ENCODE measurements around the gene NUDT22. TPM values are rescaled to one million over a fixed set of nuclear protein-coding genes. Genes with fewer than 3 reads are reported as not detected.
A peak's percentile ranks its signal among the peaks of the same experiment; 100 is the strongest.
"Not testable (repeated sequence)": the region's sequence is repeated elsewhere in the genome, so short reads cannot be mapped to it uniquely, and the experiment has no call there.

The NUDT22 gene
- total RNA-seq, 1 experiment from 2014 or later, result 81.5 TPM

- no peaks in the 10 kb centered on the region for H3K27me3 ChIP-seq (replicated peaks)
- no peaks in the 10 kb centered on the region for H3K9me3 ChIP-seq (replicated peaks)
- H3K4me1 ChIP-seq (replicated peaks), result peaks cover 52% of the 10 kb centered on the region
- peak; percentile 91 to 99 for DNase-seq (ENCODE audit: low read depth in 1 of 2, low spot score in 2 of 2)
- H3K27ac ChIP-seq, result peak overlapping the region; percentile 68
- H3K36me3 ChIP-seq, result peaks cover 44% of the 10 kb centered on the region
- peak overlapping the region; percentile 79 for H3K4me3 ChIP-seq
These were observed 19.9 kb downstream of the NUDT22 start for GRCh38 chr11:64245797-64246620.

- H3K9me3 ChIP-seq (replicated peaks); H3K27me3 ChIP-seq (replicated peaks); DNase-seq (ENCODE audit: low read depth in 1 of 2, low spot score in 2 of 2): not testable (repeated sequence)
- peaks cover 45% of the 10 kb centered on the region for H3K36me3 ChIP-seq
- H3K4me3 ChIP-seq, result peak overlapping the region; percentile 79
- H3K4me1 ChIP-seq (replicated peaks), result peaks cover 56% of the 10 kb centered on the region
- peak overlapping the region; percentile 68; the same call in 1 of the 2 replicates for H3K27ac ChIP-seq
These were observed 20.5 kb downstream of the NUDT22 start for GRCh38 chr11:64246621-64246870.

GRCh38 chr11:64246871-64247728 lies 21.0 kb downstream of the NUDT22 start, which contains the start of gene PPP1R14B:
Gene PPP1R14B, minus strand, starts transcription at chr11:64246943. Its CDS starts 270 bp downstream, at chr11:64246673.
- Histone ChIP-seq H3K36me3 (peaks cover 48% of the 10 kb centered on the region), H3K27ac (peak within 1 kb of the TSS; percentile 68), H3K4me1 (replicated peaks) (peaks cover 56% of the 10 kb centered on the region), H3K9me3 (replicated peaks) (peaks cover 3% of the 10 kb centered on the region; the same call in 1 of the 2 replicates), H3K27me3 (replicated peaks) (no peaks in the 10 kb centered on the region), H3K4me3 (peak within 1 kb of the TSS; percentile 79)
- peak; percentile 90 to 97 for DNase-seq (ENCODE audit: low read depth in 1 of 2, low spot score in 2 of 2)

- no peak for DNase-seq (ENCODE audit: low read depth in 1 of 2, low spot score in 2 of 2)
- Histone ChIP-seq H3K27me3 (replicated peaks) (no peaks in the 10 kb centered on the region), H3K4me1 (replicated peaks) (peaks cover 55% of the 10 kb centered on the region), H3K9me3 (replicated peaks) (peaks cover 3% of the 10 kb centered on the region; the same call in 1 of the 2 replicates), H3K27ac (no peak overlapping the region), H3K4me3 (peak overlapping the region; percentile 79), H3K36me3 (peaks cover 40% of the 10 kb centered on the region)
These were observed 21.9 kb downstream of the NUDT22 start for GRCh38 chr11:64247729-64248531.

GRCh38 chr11:64248578-64248977 lies 22.5 kb downstream of the NUDT22 start:
- H3K4me1 ChIP-seq (replicated peaks), result peaks cover 52% of the 10 kb centered on the region
- no peaks in the 10 kb centered on the region for H3K27me3 ChIP-seq (replicated peaks)
- no peak for DNase-seq (ENCODE audit: low read depth in 1 of 2, low spot score in 2 of 2)
- H3K27ac ChIP-seq, result no peak overlapping the region
- H3K9me3 ChIP-seq (replicated peaks), result peaks cover 3% of the 10 kb centered on the region; the same call in 1 of the 2 replicates
- H3K4me3 ChIP-seq, result no peak overlapping the region
- peaks cover 33% of the 10 kb centered on the region for H3K36me3 ChIP-seq

- Histone ChIP-seq H3K4me1 (replicated peaks) (peaks cover 53% of the 10 kb centered on the region), H3K27me3 (replicated peaks) (no peaks in the 10 kb centered on the region), H3K27ac (no peak overlapping the region), H3K9me3 (replicated peaks) (peaks cover 3% of the 10 kb centered on the region; the same call in 1 of the 2 replicates), H3K4me3 (no peak overlapping the region), H3K36me3 (peaks cover 30% of the 10 kb centered on the region)
- DNase-seq (ENCODE audit: low read depth in 1 of 2, low spot score in 2 of 2), result no peak
These were observed 23.0 kb downstream of the NUDT22 start for GRCh38 chr11:64249038-64249437.

GRCh38 chr11:64249563-64250414 lies 23.7 kb downstream of the NUDT22 start:
- no peak for DNase-seq (ENCODE audit: low read depth in 1 of 2, low spot score in 2 of 2)
- Histone ChIP-seq H3K4me1 (replicated peaks) (peaks cover 53% of the 10 kb centered on the region), H3K27me3 (replicated peaks) (no peaks in the 10 kb centered on the region), H3K9me3 (replicated peaks) (peaks cover 3% of the 10 kb centered on the region; the same call in 1 of the 2 replicates), H3K4me3 (no peak overlapping the region), H3K36me3 (peaks cover 31% of the 10 kb centered on the region), H3K27ac (no peak overlapping the region)

GRCh38 chr11:64250415-64251015 lies 24.4 kb downstream of the NUDT22 start:
- Histone ChIP-seq H3K4me3 (peak overlapping the region; percentile 95), H3K9me3 (replicated peaks) (peaks cover 3% of the 10 kb centered on the region; the same call in 1 of the 2 replicates), H3K36me3 (peaks cover 31% of the 10 kb centered on the region), H3K4me1 (replicated peaks) (peaks cover 46% of the 10 kb centered on the region), H3K27ac (no peak overlapping the region), H3K27me3 (replicated peaks) (no peaks in the 10 kb centered on the region)
- DNase-seq (ENCODE audit: low read depth in 1 of 2, low spot score in 2 of 2), result no peak

GRCh38 chr11:64251016-64251752 lies 25.1 kb downstream of the NUDT22 start, which contains the start of gene PLCB3:
Gene PLCB3, plus strand, starts transcription at chr11:64251530. Its CDS starts 120 bp downstream, at chr11:64251650.
- Histone ChIP-seq H3K4me3 (peak within 1 kb of the TSS; percentile 95), H3K4me1 (replicated peaks) (peaks cover 39% of the 10 kb centered on the region), H3K36me3 (peaks cover 31% of the 10 kb centered on the region), H3K27me3 (replicated peaks) (no peaks in the 10 kb centered on the region), H3K27ac (peak within 1 kb of the TSS; percentile 37), H3K9me3 (replicated peaks) (peaks cover 3% of the 10 kb centered on the region; the same call in 1 of the 2 replicates)
- DNase-seq (ENCODE audit: low read depth in 1 of 2, low spot score in 2 of 2), result peak in 1 of 2 experiments; percentile 67

GRCh38 chr11:64251753-64252002 lies 25.6 kb downstream of the NUDT22 start:
- H3K27ac ChIP-seq, result peak overlapping the region; percentile 37
- H3K27me3 ChIP-seq (replicated peaks), result no peaks in the 10 kb centered on the region
- H3K4me1 ChIP-seq (replicated peaks), result peaks cover 38% of the 10 kb centered on the region
- H3K9me3 ChIP-seq (replicated peaks), result peaks cover 3% of the 10 kb centered on the region; the same call in 1 of the 2 replicates
- DNase-seq (ENCODE audit: low read depth in 1 of 2, low spot score in 2 of 2), result peak in 1 of 2 experiments; percentile 43
- H3K36me3 ChIP-seq, result peaks cover 34% of the 10 kb centered on the region
- H3K4me3 ChIP-seq, result peak overlapping the region; percentile 95

- peaks cover 34% of the 10 kb centered on the region for H3K4me1 ChIP-seq (replicated peaks)
- H3K27me3 ChIP-seq (replicated peaks), result no peaks in the 10 kb centered on the region
- peak overlapping the region; percentile 37 for H3K27ac ChIP-seq
- H3K4me3 ChIP-seq, result peak overlapping the region; percentile 95
- peaks cover 38% of the 10 kb centered on the region for H3K36me3 ChIP-seq
- peak; percentile 57 to 74 for DNase-seq (ENCODE audit: low read depth in 1 of 2, low spot score in 2 of 2)
- H3K9me3 ChIP-seq (replicated peaks), result peaks cover 3% of the 10 kb centered on the region; the same call in 1 of the 2 replicates
These were observed 26.2 kb downstream of the NUDT22 start for GRCh38 chr11:64252003-64252872.

Measured in SJSA1 (cell line).